NT2/D1 (cell line): Measurements from ENCODE around the gene DDO.

ENCODE experiments used
- SUZ12 ChIP-seq: IDR thresholded peaks from 2 replicates; pipeline ENCODE4 v1.6.1; 2011; ENCODE audit not compliant: insufficient read length, insufficient read depth; ENCODE audit errors: extremely low read depth
- YY1 ChIP-seq: IDR thresholded peaks from 2 replicates; pipeline ENCODE4 v1.6.1; 2011; ENCODE audit not compliant: insufficient read length, insufficient read depth
- ZNF274 ChIP-seq: IDR thresholded peaks from 2 replicates; pipeline ENCODE4 v1.6.1; 2011; ENCODE audit warnings: mild to moderate bottlenecking, low read depth, low read length

GRCh38 chr6:110360676-110361075 is 54.7 kb downstream of the DDO start:
- TF ChIP-seq YY1: no peak
- no peak for TF ChIP-seq ZNF274
- TF ChIP-seq SUZ12: no peak
